HCT116 (cell line): ENCODE results near the gene CARD10. TPM values are rescaled to one million over a fixed set of nuclear protein-coding genes. Genes with fewer than 3 reads are reported as not detected.
A peak's percentile ranks its signal among the peaks of the same experiment; 100 is the strongest.

Experiments
- ATAC-seq: fragments of 200-7000 bp; cut with Tn5 transposase; 2 replicates; pipeline ENCODE4 v1.9.1; 2020; ENCODE audit warnings: mild to moderate bottlenecking, moderate library complexity
- BruUV-seq: library from RNA; stranded (reverse); fragments of 400-500 nt; replicated peaks from 2 replicates; lab custom pipeline; 2021; lab: Mats Ljungman, UMichigan
- CTCF ChIA-PET: fragments of 300-600 bp; sonication (Branson Sonifier 250); formaldehyde crosslinking; loops from one replicate; lab custom pipeline; 2021; ENCODE audit warnings: antibody characterized with exemption; lab: Charles Lee
- POLR2A ChIA-PET: fragments of 300-600, 350-600 bp; sonication (Branson Sonifier 250); formaldehyde crosslinking; loops from one replicate; lab custom pipeline; 2021; ENCODE audit warnings: antibody characterized with exemption; lab: Charles Lee
- RAD21 ChIA-PET, 2 experiments: fragments of 300-600 bp; sonication (Branson Sonifier 250); formaldehyde crosslinking; loops; one replicate each; lab custom pipeline; 2023; ENCODE audit warnings: low total read pairs in 2 of 2; ENCODE audit not compliant: uncharacterized antibody in 2 of 2, unreplicated experiment in 2 of 2, low non-redundant PET in 1 of 2; lab: Charles Lee
- DNase-seq: peaks from one replicate; pipeline ENCODE4 v3.0.0-alpha.2; 2010; ENCODE audit warnings: low read depth, low spot score
- H2AFZ ChIP-seq: fragments of 200-600 bp; shearing (Covaris generic), sonication (generic); 2 replicates; pipeline ENCODE4 v1.6.1; 2017; ENCODE audit warnings: low read depth, mixed run types, mixed read lengths, antibody characterized with exemption, low read length; ENCODE audit not compliant: poor library complexity, severe bottlenecking
- H3K27ac ChIP-seq: 2 replicates; pipeline ENCODE4 v1.5.1; 2012; ENCODE audit warnings: low read depth, low read length
- H3K27me3 ChIP-seq: fragments of 200-600 bp; sonication (generic); 2 replicates; pipeline ENCODE4 v1.6.1; 2016; ENCODE audit warnings: mixed run types, low read length, mixed read lengths; ENCODE audit not compliant: insufficient read depth
- H3K36me3 ChIP-seq, 2 experiments: fragments of 200-500 bp in 1 of 2; fragments of 200-600 bp in 1 of 2; sonication (Bioruptor generic) in 1 of 2; sonication (generic) in 1 of 2; 2 replicates each; pipeline versions ENCODE4 v1.5.1 to v1.6.1; 2014 to 2016; ENCODE audit warnings: low read length in 2 of 2, inconsistent platforms in 1 of 2, mixed read lengths in 1 of 2, mixed run types in 1 of 2; ENCODE audit not compliant: insufficient read depth in 2 of 2, control insufficient read depth in 1 of 2
- H3K4me1 ChIP-seq, 2 experiments: fragments of 200-600 bp in 1 of 2; sonication (generic) in 1 of 2; 2 replicates each; pipeline versions ENCODE4 v1.5.1 to v1.6.1; 2012 to 2017; ENCODE audit warnings: low read length in 2 of 2, inconsistent platforms in 1 of 2, mild to moderate bottlenecking in 1 of 2, mixed read lengths in 1 of 2, mixed run types in 1 of 2, moderate library complexity in 1 of 2; ENCODE audit not compliant: insufficient read depth in 2 of 2, control insufficient read depth in 1 of 2
- H3K4me2 ChIP-seq: fragments of 200-600 bp; sonication (generic); 2 replicates; pipeline ENCODE4 v1.6.1; 2017; ENCODE audit warnings: mixed run types, low read length, mixed read lengths
- H3K4me3 ChIP-seq, 2 experiments: fragments of 200-600 bp in 1 of 2; sonication (generic) in 1 of 2; replicated peaks in 1 of 2; 2 replicates each; pipeline ENCODE4 v1.5.1; 2011 to 2016; ENCODE audit warnings: low read length in 2 of 2, control low read depth in 1 of 2, low read depth in 1 of 2, mild to moderate bottlenecking in 1 of 2, mixed read lengths in 1 of 2, mixed run types in 1 of 2
- H3K79me2 ChIP-seq: fragments of 200-600 bp; sonication (generic); 2 replicates; pipeline ENCODE4 v1.6.1; 2017; ENCODE audit warnings: mild to moderate bottlenecking, mixed run types, low read length, moderate library complexity, mixed read lengths; ENCODE audit not compliant: insufficient read depth
- H3K9ac ChIP-seq: fragments of 200-600 bp; sonication (generic); 2 replicates; pipeline ENCODE4 v1.6.1; 2016; ENCODE audit warnings: low read length, mixed read lengths
- H3K9me2 ChIP-seq: fragments of 200-600 bp; sonication (generic), shearing (Covaris generic); 2 replicates; pipeline ENCODE4 v1.6.1; 2017; ENCODE audit warnings: mixed run types, mild to moderate bottlenecking, moderate library complexity; ENCODE audit not compliant: insufficient read depth
- H3K9me3 ChIP-seq, 2 experiments: fragments of 200-500 bp in 1 of 2; fragments of 200-600 bp in 1 of 2; sonication (Bioruptor generic) in 1 of 2; sonication (generic) in 1 of 2; 2 replicates each; pipeline ENCODE4 v1.6.1; 2014 to 2017; ENCODE audit warnings: low read length in 2 of 2, mixed read lengths in 2 of 2, inconsistent platforms in 1 of 2, low read depth in 1 of 2, mild to moderate bottlenecking in 1 of 2, mixed run types in 1 of 2, moderate library complexity in 1 of 2; ENCODE audit not compliant: control insufficient read depth in 1 of 2, insufficient read depth in 1 of 2
- H4K20me1 ChIP-seq: fragments of 200-600 bp; sonication (generic), shearing (Covaris generic); 2 replicates; pipeline ENCODE4 v1.6.1; 2017; ENCODE audit warnings: mixed run types, mild to moderate bottlenecking, moderate library complexity; ENCODE audit not compliant: insufficient read depth
- CEBPB ChIP-seq: IDR thresholded peaks from 2 replicates; pipeline ENCODE4 v1.6.1; 2012; ENCODE audit warnings: low read depth
- EZH2phosphoT487 ChIP-seq: fragments of 200-600 bp; IDR thresholded peaks from 2 replicates; pipeline ENCODE4 v1.6.1; 2018; ENCODE audit warnings: antibody characterized with exemption, borderline replicate concordance
- FOSL1 ChIP-seq: IDR thresholded peaks from 2 replicates; pipeline ENCODE4 v1.6.1; 2012; ENCODE audit warnings: low read depth
- JUND ChIP-seq: IDR thresholded peaks from 2 replicates; pipeline ENCODE4 v1.6.1; 2012
- RAD21 ChIP-seq: IDR thresholded peaks from 2 replicates; pipeline ENCODE4 v1.6.1; 2012; ENCODE audit warnings: low read depth, mild to moderate bottlenecking
- TCF7L2 ChIP-seq: IDR thresholded peaks from 2 replicates; pipeline ENCODE4 v1.7.0; 2011; ENCODE audit warnings: borderline replicate concordance, inconsistent platforms; ENCODE audit not compliant: insufficient read depth, insufficient read length; ENCODE audit errors: extremely low read depth
- ZNF274 ChIP-seq: fragments of 200-500 bp; sonication (Bioruptor generic); IDR thresholded peaks from 2 replicates; pipeline ENCODE4 v1.6.1; 2014; ENCODE audit warnings: mild to moderate bottlenecking, low read depth, low read length, inconsistent platforms
- intact Hi-C: fragments of 100-400 bp; cut with micrococcal nuclease; formaldehyde crosslinking; loops from 2 replicates; pipeline ENCODE4 v1.10.0; 2022
- total RNA-seq: library from RNA; stranded (reverse); gene quantifications from one replicate; pipeline ENCODE4 v1.2.1, GENCODE V29; 2021; ENCODE audit not compliant: unreplicated experiment
- TF ChIP-seq, protein P1 (sequence below): IDR thresholded peaks from 2 replicates; pipeline ENCODE4 v1.6.1; 2012
- TF ChIP-seq, protein P2 (sequence below), 3 experiments: fragments of 200-600 bp in 1 of 3; sonication (generic) in 1 of 3; IDR thresholded peaks in 2 of 3; conservative IDR thresholded peaks in 1 of 3; 2 replicates each; pipeline ENCODE4 v1.5.1; 2012 to 2017; ENCODE audit warnings: low read depth in 2 of 3, low read length in 2 of 3, antibody characterized with exemption in 1 of 3, borderline replicate concordance in 1 of 3, control low read depth in 1 of 3, mild to moderate bottlenecking in 1 of 3, mixed read lengths in 1 of 3, mixed run types in 1 of 3, moderate library complexity in 1 of 3; ENCODE audit not compliant: insufficient read depth in 1 of 3

Gene CARD10
- total RNA-seq, 1 experiment from 2014 or later = 32.0 TPM

DNA sequence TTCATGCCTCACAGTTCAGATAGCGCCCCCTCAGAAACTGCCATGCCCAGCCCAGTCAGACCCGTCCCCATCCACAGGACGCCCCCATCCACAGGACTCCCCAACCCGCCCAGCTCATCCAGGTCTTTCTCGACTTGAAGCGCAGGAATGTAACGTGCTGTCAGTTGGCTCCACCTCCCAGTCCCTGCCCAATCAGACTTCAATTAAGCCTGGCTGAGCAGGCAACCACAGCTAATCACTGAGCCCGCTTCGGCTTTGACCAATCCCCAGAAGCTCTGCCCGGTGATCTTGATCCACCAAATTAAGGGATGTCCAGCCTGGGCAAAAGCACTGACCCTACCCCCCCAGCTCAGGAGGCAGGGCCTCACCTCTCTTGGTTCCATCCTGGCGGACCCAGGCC is 22.6 kb downstream of the CARD10 start:
- peak overlapping the region; percentile 61 for H3K4me2 ChIP-seq
- H3K27me3 ChIP-seq = no peaks in the 10 kb centered on the region
- ChIA-PET POLR2A (no interaction called here), CTCF (no interaction called here)
- intact Hi-C loops = no loop called here
- peaks cover 9 to 17% of the 10 kb centered on the region in 2 experiments; a peak in 3 of 4 replicates for H3K36me3 ChIP-seq
- no peak for DNase-seq
- ATAC-seq = peak; percentile 64
- peak overlapping the region; percentile 51; the same call in 1 of the 2 replicates for H3K27ac ChIP-seq
- H3K9me2 ChIP-seq = no peaks in the 10 kb centered on the region
- no peaks in the 10 kb centered on the region for H3K9me3 ChIP-seq
- TF ChIP-seq, protein P1, sequence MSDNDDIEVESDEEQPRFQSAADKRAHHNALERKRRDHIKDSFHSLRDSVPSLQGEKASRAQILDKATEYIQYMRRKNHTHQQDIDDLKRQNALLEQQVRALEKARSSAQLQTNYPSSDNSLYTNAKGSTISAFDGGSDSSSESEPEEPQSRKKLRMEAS = no peak
- no peak for TF ChIP-seq EZH2phosphoT487
- TF ChIP-seq, protein P2, sequence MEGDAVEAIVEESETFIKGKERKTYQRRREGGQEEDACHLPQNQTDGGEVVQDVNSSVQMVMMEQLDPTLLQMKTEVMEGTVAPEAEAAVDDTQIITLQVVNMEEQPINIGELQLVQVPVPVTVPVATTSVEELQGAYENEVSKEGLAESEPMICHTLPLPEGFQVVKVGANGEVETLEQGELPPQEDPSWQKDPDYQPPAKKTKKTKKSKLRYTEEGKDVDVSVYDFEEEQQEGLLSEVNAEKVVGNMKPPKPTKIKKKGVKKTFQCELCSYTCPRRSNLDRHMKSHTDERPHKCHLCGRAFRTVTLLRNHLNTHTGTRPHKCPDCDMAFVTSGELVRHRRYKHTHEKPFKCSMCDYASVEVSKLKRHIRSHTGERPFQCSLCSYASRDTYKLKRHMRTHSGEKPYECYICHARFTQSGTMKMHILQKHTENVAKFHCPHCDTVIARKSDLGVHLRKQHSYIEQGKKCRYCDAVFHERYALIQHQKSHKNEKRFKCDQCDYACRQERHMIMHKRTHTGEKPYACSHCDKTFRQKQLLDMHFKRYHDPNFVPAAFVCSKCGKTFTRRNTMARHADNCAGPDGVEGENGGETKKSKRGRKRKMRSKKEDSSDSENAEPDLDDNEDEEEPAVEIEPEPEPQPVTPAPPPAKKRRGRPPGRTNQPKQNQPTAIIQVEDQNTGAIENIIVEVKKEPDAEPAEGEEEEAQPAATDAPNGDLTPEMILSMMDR (IDR thresholded peaks at IDR 0.05 in 2 of 3, conservative IDR thresholded peaks at IDR 0.05 in 1 of 3; ENCODE audit: borderline replicate concordance in 1 of 3, insufficient read depth in 1 of 3, low read depth in 2 of 3, low read length in 2 of 3) = no peak
- TF ChIP-seq FOSL1 = no peak
- no peak for TF ChIP-seq TCF7L2
- TF ChIP-seq JUND = no peak
- TF ChIP-seq, all 23 proteins: peak for 0
- Histone ChIP-seq H3K4me3 (0 out of 4 replicates have a peak overlapping the region, but pooled peaks of 1 of the 2 experiments have one; percentile 19), H2AFZ (no peak overlapping the region), H4K20me1 (no peaks in the 10 kb centered on the region), H3K4me1 (peaks cover 38 to 67% of the 10 kb centered on the region in 2 experiments), H3K9ac (peak overlapping the region; percentile 23; the same call in 1 of the 2 replicates), H3K79me2 (no peaks in the 10 kb centered on the region)
- no TSS peak for BruUV-seq
- RAD21 ChIA-PET = no interaction called here

DNA sequence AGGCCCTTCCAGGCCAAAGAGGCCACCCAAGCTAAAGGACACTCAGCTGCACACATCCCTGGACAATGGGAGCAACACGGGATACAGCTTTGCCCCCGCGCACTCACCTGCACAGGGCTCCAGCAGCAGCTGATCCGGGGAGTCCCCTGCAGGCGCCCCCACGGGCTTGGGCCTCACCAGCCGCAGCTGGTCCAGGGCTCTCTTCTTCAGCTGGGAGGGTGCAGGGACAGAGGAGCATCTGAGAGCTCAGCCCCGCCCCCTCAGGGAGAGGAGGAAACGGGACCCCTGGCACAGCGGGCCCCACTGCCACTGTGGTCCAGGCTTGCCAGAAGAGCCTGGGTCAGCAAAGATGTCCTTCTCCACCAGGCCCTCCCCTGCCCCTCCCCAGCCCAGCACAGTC is 25.2 kb downstream of the CARD10 start:
- CTCF ChIA-PET = no interaction called here
- H2AFZ ChIP-seq = no peak overlapping the region

More for the DNA sequence above, 25.2 kb downstream of the CARD10 start:
- POLR2A ChIA-PET = no interaction called here
- no peak for TF ChIP-seq TCF7L2
- TF ChIP-seq ZNF274 = no peak
- TF ChIP-seq CEBPB = no peak
- TF ChIP-seq FOSL1 = no peak
- TF ChIP-seq JUND = no peak
- no peak for TF ChIP-seq RAD21
- Histone ChIP-seq H3K36me3 (peaks cover 7 to 20% of the 10 kb centered on the region in 2 experiments; a peak in 3 of 4 replicates), H3K27ac (no peak overlapping the region; the same call in 1 of the 2 replicates), H3K4me3 (no peak overlapping the region), H4K20me1 (no peaks in the 10 kb centered on the region), H3K9me3 (no peaks in the 10 kb centered on the region), H3K9ac (no peak overlapping the region), H3K79me2 (no peaks in the 10 kb centered on the region), H3K9me2 (no peaks in the 10 kb centered on the region), H3K27me3 (no peaks in the 10 kb centered on the region), H3K4me1 (peaks cover 27 to 47% of the 10 kb centered on the region in 2 experiments), H3K4me2 (no peak overlapping the region)
- RAD21 ChIA-PET = no interaction called here
- BruUV-seq = no TSS peak
- ATAC-seq (no peak), DNase-seq (no peak)
- intact Hi-C loops = no loop called here
